Measurements from ENCODE around the gene RASA2.

DNA sequence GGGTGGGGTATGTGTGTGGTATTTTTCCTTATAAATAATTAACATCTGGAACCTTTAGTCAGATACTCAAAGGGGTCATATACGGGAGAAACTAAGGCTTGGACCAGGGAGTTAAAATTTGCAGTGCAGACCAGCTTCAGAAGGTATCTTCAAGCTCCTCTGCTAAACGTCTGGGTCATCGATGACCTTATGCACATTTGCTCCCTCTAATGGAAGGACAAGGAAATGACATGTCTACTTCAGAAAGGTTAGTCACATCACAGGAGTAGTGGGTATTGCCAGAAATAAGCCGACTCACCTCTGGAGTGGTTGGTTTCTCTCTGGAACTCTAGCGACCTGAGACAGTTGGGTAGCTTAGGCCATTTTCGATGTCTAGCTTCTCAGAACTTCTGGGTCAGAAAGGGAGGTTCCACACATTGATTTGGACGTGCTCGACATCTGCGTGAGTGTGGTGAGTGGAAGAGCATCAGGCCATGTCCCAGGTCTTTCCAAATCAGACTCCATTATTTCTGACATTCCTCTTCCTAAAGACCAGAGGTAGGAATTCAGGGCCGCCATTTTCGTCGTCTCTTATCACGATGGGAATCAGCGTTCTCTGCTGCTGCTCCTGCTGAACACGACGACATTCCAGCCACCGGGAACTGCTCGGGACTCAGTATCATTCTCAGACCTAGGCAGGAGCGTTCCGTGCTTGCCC lies 31.8 kb upstream of the RASA2 start:
- TF ChIP-seq, protein P1, sequence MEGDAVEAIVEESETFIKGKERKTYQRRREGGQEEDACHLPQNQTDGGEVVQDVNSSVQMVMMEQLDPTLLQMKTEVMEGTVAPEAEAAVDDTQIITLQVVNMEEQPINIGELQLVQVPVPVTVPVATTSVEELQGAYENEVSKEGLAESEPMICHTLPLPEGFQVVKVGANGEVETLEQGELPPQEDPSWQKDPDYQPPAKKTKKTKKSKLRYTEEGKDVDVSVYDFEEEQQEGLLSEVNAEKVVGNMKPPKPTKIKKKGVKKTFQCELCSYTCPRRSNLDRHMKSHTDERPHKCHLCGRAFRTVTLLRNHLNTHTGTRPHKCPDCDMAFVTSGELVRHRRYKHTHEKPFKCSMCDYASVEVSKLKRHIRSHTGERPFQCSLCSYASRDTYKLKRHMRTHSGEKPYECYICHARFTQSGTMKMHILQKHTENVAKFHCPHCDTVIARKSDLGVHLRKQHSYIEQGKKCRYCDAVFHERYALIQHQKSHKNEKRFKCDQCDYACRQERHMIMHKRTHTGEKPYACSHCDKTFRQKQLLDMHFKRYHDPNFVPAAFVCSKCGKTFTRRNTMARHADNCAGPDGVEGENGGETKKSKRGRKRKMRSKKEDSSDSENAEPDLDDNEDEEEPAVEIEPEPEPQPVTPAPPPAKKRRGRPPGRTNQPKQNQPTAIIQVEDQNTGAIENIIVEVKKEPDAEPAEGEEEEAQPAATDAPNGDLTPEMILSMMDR (IDR thresholded peaks at IDR 0.05; ENCODE audit: control extremely low read depth in 1 of 3, insufficient read depth in 1 of 3, low read depth in 1 of 3, low read length in 3 of 3), result peak in 2 of 3 experiments; percentile 66 to 80; a peak in 3 of 4 replicates
- TF ChIP-seq POLR2A (IDR thresholded peaks at IDR 0.05; ENCODE audit: control extremely low read depth in 1 of 2, low read depth in 2 of 2, low read length in 2 of 2) (no peak), CREB1 (IDR thresholded peaks at IDR 0.05) (no peak; the same call in 1 of the 2 replicates), EZH2 (IDR thresholded peaks at IDR 0.05; ENCODE audit: low read depth, low read length, severe bottlenecking) (no peak), SIN3A (conservative IDR thresholded peaks at IDR 0.05 in 1 of 2, IDR thresholded peaks at IDR 0.05 in 1 of 2; ENCODE audit: low read depth in 1 of 2, low read length in 2 of 2) (no peak), ZNF274 (IDR thresholded peaks at IDR 0.05; ENCODE audit: borderline replicate concordance, extremely low read depth, low read length) (no peak), NANOG (IDR thresholded peaks at IDR 0.05; ENCODE audit: insufficient read depth, low read depth, low read length, poor library complexity, severe bottlenecking) (no peak)

Data from H1 (cell line).